Colon (tissue), 2 donors: Measurements from ENCODE around the gene VPREB1.
"Not testable (repeated sequence)": the region's sequence is repeated elsewhere in the genome, so short reads cannot be mapped to it uniquely, and the experiment has no call there.

ENCODE experiments used
- FAIRE-seq: peaks from 2 replicates; lab custom pipeline; 2012; peaks lifted over from hg19 to GRCh38; lab: Jason Lieb, UNC
- donor health status: control.
- donor health status: control.

Gene VPREB1

DNA sequence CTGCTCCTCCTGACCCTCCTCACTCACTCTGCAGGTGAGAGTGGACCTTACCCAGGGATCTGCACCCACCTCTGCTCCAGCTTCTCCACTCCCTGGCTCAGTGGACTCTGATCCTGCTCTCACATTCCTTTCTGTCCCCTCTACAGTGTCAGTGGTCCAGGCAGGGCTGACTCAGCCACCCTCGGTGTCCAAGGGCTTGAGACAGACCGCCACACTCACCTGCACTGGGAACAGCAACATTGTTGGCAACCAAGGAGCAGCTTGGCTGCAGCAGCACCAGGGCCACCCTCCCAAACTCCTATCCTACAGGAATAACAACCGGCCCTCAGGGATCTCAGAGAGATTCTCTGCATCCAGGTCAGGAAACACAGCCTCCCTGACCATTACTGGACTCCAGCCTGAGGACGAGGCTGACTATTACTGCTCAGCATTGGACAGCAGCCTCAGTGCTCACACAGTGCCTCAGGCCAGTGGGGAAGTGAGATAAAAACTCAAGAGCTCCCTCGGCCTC is 29.7 kb upstream of the VPREB1 start:
- FAIRE-seq, result no peak

GRCh38 chr22:22215659-22216449 is 28.7 kb upstream of the VPREB1 start:
- FAIRE-seq, result no peak

GRCh38 chr22:22216450-22216959 is 28.1 kb upstream of the VPREB1 start:
- FAIRE-seq, result no peak

DNA sequence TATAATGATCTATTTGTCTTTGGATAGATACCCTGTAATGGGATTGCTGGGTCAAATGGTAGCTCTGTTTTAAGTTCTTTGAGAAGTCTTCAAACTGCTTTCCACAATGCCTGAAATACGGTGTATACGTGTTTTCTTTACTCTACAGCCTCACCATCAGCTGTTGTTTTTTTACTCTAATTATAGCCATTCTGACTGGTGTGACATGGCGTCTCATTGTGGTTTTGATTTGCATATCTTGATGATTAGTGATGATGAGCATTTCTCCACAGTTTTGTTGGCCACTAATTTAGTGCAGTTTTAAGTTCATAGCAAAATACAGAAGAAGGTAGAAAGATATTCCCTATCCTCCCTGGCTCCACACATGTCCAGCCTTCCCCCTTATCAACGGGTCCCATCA is 26.3 kb upstream of the VPREB1 start:
- no peak for FAIRE-seq

DNA sequence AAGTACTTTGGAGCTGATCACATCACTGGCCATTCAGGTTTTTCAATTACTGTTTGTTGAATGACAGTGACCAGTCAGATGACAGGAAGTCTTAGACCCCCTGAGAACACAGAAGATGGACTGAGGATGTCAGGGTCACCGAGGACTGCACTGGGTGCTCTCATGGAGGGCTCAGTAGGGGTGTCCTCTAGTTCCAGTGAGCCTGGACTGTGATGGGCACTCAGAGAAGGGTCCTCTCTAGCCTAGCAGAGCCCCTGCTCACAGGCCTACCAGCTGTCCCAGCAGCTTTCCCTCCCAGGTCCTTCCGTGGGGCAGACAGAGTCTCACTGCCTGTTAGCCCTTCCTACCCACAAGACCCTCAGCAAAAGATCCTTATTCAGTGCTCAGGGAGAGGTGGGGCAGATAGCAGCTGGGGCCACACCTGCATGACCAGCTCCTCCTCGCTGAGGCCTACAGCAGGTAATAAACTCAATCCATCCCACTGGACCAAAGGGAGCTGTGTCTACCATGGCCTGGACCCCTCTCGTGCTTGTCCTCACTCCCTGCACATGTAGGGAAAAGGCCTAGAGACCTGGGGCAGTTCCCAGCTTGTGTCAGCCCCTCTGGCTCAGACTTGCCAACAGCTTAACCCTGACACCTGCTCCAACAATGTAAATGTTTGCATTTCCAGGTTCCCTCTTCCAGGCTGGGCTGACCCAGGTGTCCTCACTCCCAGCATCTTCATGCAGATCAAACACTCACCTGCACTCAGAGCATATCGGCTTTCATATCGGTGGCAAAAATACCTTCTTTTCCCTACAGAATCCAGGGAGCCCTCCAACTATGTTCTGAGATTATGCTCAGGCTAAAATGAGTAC is 25.2 kb upstream of the VPREB1 start:
- FAIRE-seq, result no peak

DNA sequence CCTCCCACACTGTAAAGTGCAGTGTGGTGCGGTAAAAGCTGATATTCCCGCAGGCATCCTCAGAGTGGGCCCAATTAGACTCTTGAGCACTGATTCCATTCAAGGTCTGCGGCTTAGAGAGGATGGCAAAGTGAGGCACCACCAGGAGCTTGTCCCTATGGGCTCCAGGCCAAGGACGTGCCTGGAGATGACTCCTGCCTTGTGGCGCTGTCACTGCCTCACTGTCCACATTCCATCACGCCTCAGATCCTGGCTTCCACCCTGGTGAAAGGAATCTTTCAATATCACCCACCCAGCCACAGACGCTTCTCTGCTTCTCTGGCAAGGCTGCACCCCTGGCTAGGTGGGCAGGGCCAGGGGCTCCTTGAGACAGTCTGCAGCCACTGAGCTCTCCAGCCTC is 23.5 kb upstream of the VPREB1 start:
- FAIRE-seq, result not testable (repeated sequence)

DNA sequence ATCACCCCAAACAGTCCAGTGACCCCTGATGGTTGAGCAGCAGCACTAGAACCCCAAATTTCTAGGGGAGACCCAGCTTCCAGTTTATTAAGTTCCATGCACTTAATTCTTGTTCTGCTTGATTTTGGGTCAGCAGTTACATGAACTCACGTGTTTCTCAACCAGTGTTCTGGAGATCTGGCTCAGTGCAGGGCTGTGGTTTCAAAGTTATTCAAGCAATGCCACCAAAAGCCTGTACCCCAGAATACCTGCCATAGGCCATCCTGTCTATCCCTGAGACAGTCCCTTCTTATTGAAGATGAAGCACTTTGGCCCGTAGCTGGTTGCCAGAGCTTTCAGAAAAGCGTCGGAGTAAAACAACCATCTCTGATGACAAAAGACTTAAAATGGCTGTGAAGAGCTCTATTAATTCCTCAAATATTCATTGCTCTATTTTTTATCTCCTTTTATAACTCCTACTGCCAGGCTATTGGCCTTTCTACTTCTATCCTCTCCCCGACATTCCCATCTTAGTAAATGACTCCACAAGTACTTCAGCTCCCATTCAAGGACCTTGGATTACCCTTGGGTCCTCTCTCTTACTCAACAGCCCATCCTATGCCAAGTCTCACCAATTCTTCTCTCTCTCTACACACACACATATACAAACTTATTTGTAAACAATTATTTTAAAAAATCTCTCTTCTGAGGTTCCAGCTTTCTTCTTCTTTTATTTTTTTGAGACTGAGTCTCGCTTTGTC is 18.0 kb upstream of the VPREB1 start:
- no peak for FAIRE-seq

DNA sequence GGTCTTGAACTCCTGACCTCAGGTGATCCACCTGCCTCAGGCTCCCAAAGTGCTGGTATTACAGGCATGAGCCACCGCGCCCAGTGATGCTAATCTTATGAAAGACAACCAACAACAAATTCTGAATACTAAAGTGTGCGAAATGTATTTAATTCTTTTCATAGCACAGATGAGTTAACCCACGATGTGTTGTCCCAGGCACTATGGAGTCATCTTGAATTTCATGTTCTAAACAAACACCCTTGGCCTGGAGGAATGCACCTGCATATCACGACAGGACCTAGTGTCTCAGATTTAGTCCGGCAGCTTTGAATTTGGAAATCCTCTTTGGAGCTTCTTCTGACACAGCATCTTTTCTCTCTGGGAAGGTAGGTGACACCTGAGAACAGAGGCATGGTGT is 16.2 kb upstream of the VPREB1 start:
- no peak for FAIRE-seq

DNA sequence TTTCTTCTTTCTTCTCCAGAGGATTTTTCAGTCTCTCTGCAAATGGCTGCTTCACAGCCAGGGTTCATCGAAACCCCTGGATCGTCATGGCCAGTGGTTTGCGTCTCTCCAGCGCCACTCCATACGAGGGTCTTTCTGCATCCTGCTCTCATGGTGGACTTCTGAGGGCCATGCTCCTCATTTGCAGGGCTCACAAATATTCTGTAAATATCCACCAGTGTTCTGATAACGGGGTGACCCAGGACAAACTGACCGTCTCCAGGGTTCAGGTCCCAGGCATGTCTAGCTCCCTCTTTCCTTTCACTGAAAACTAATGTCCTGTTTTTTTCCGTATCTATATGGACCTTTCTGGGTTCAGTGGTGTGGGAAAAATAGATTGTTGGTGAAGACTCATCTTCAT is 15.7 kb upstream of the VPREB1 start:
- FAIRE-seq, result no peak

GRCh38 chr22:22229683-22230420 is 14.7 kb upstream of the VPREB1 start:
- FAIRE-seq, result no peak

DNA sequence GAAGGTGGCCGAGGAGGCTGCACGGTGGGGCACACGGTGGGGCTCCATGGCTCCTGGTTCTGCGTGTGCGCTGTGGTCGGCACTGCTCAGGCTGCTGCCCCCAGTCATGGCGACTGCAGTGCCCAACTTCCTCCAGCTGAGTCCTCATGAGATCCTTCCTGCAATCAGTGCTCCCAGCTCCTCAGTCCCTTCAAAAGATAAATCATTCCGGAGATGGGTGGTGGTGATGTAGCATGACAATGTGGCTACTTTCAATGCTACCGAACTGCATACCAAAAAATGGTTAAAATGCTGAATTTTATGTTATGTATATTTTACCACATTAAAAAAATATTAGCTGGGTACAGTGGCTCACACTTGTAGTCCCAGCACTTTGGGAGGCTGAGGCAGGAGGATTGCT is 14.1 kb upstream of the VPREB1 start:
- no peak for FAIRE-seq

DNA sequence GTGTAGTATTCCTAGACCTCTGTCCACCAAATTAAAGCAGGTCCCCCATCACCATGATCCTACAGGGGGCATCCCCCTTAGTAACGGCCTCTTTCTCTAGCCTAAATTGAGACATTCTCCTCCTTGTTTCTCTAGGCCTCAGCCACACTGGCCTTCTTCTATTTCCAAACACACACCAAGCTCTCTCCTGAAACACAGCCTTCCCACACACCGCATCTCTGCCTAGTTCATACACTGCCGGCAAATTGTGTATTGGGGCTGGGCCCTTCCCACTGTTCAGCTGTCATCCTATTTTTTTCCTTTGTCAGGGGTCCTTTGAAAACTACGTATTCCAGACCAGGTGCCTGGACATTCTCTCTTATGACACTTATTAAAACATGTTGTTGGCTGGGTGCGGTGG is 11.5 kb upstream of the VPREB1 start:
- no peak for FAIRE-seq

DNA sequence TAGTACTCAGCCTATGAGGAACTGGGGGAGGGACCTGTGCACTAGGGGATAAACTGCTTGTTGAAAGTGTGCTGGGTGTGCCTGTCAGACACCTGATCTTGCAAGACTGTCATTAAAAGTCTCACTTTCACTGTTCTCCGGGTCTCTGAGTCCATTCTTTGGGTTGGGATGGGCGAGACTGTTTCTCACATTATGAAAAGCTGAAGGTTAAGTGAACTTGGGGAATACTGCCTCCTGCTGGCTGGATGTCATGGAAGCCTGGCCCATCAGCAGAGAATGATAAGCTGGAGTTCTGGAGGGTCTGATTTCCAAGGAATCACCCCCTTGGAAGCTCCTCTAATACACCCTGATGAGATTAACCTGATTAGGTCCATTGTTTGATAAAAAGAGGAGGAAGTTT is 9.0 kb upstream of the VPREB1 start:
- no peak for FAIRE-seq

DNA sequence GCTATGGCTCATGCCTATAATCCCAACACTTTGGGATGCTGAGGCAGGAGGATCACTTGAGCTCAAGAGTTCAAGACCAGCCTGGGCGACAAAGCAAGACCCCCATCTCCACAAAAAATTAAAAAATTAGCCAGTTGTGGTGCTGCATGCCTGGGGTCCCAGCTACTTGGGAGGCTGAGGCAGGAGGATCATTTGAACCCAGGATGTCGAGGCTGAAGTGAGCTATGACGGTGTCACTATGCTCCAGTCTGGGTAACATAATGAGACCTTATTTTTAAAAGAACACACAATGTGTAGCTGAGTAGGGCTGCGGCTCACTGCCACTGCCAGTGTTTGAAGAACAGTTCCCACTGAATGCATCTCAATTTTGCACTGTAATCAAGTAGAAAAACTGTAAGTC is 7.1 kb upstream of the VPREB1 start:
- no peak for FAIRE-seq

DNA sequence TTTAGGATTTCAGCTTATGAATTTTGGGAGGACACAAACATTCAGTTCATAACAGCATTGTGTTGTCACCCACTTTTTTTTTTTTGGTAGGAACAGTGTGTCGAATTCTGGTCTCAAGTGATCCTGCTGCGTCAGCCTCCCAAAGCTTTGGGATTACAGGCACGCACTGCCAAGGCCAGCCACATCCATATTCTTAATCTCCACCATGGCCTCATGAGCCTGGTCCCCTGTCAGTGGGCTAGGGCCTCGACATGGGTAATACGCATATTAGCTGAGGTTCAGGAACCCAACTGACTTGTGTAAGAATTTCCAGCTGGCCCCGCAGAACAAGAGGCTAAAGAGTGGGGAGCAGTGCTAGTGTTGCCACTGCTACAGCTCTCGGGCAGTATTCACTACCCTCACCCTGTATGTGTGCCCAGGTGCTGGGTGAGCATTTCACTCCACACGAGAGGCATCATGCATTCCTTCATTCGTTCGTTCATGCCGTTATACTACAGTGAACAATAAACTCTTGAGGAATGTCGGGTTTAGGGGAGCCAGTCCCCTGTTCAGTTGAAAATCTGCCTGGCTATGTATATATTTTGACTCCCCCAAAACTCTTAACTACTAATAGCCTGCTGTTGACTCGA is 5.2 kb upstream of the VPREB1 start:
- FAIRE-seq, result no peak

GRCh38 chr22:22241554-22241898 is 3.1 kb upstream of the VPREB1 start:
- no peak for FAIRE-seq

DNA sequence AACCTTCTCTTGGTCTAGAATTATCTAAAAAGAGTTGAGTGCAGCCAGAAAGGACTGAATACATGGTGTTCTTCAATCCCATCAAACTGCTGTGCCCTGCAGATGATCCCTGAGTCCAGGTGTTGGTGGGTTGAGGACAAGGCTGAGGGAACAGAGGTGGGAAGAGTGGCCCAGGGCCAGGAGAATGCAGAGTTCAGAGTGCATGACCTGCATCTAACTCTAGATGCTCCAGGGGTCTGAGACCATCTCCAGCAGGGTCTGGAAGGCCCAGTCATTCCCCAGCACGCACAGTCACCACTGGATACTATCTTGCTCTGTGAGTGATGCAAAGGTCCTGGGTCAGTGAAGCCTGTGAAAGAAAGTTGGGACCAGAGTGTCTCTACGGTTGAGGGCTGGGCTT is 2.1 kb upstream of the VPREB1 start:
- no peak for FAIRE-seq

DNA sequence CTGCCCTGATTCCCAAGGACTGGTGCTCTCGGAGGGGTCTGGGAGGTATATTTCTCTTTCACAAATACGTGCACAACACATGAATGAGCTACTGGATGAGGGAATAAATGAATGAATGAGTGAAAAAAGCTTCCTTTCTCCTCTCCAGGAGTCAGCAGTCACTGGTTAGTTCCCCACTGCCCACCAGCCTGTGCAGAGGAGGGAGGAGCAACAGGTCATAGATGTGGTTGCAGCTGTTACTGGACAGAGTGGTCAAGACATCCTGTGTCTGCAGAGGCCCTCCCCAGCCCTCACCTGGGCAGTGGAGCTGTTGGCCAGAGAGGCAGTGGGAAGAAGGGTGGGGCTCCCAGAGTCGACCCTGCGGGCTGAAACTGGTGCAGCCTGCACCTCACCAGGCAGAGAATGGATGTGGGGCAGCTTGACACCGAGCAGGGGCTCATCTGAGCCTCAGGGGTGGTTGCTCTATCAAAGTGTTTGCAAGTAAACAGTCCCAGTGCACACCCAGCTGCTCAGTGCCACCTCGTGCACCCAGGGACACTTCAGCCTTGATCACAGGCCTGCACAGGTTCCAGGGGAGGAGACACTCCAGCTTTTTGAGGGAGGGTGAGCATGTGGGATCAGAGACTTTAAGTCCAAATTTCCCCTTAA is 1.4 kb upstream of the VPREB1 start:
- no peak for FAIRE-seq

DNA sequence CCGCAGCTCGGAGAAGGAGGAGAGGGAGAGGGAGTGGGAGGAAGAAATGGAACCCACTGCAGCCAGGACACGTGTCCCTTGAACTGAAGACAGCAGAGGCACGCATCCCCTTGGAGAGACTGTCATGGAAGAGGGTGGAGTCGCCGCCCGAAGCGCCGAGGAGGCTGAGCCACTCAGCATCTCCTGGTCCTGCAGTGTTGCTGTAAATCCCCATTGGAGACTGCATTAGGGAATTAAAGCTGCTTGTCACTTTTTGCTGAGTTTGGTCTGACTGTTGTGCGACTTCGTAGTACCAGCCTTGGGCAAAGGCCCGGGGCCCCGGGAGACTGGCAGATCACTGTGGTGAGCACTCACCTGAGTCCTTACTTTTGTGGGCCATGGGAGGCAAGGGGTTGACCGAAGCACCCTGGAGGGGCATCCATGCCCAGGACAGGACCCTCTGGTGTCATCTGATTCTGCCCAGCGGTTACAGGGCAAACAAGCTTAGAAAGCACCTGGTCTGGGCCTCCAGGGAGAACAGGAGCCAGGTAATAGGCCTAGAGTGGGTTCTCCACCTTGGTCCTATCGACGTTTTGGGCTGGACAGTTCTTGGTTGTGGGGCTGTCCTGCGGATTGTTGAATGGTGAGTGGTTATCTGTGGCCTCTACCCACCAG is 797 bp downstream of the VPREB1 start:
- FAIRE-seq, result no peak

- no peak for FAIRE-seq
Measured at GRCh38 chr22:22245935-22246525, 1.4 kb downstream of the VPREB1 start.
